Small intestine (tissue), 7 donors: ENCODE measurements around the gene BEST1. TPM values are rescaled to one million over a fixed set of nuclear protein-coding genes. Genes with fewer than 3 reads are reported as not detected.

Experiments
- DNase-seq, 2 donors: peaks; one replicate each; pipeline versions ENCODE4 v3.0.0 to v3.0.0-alpha.2; 2013
- FAIRE-seq: peaks from 2 replicates; lab custom pipeline; 2012; peaks lifted over from hg19 to GRCh38; lab: Jason Lieb, UNC
- H3K27ac ChIP-seq, 3 donors: one replicate each; pipeline ENCODE4 v1.5.1; 2013; ENCODE audit warnings: low read length in 2 of 3, mild to moderate bottlenecking in 2 of 3, control low read depth in 1 of 3, inconsistent platforms in 1 of 3, low read depth in 1 of 3, moderate library complexity in 1 of 3
- H3K27me3 ChIP-seq, 3 donors: one replicate each; pipeline ENCODE4 v1.6.1; 2013; ENCODE audit warnings: low read length in 3 of 3, inconsistent platforms in 1 of 3; ENCODE audit not compliant: control insufficient read depth in 3 of 3, insufficient read depth in 3 of 3
- H3K36me3 ChIP-seq, 3 donors: one replicate each; pipeline ENCODE4 v1.6.1; 2013; ENCODE audit warnings: low read length in 3 of 3, inconsistent platforms in 1 of 3, low read depth in 1 of 3, mild to moderate bottlenecking in 1 of 3, moderate library complexity in 1 of 3; ENCODE audit not compliant: control insufficient read depth in 3 of 3, insufficient read depth in 2 of 3
- H3K4me1 ChIP-seq, 3 donors: one replicate each; pipeline ENCODE4 v1.6.1; 2013; ENCODE audit warnings: low read length in 2 of 3, inconsistent platforms in 1 of 3, low read depth in 1 of 3, mild to moderate bottlenecking in 1 of 3, moderate library complexity in 1 of 3; ENCODE audit not compliant: control insufficient read depth in 3 of 3, insufficient read depth in 2 of 3
- H3K4me3 ChIP-seq, 3 donors: one replicate each; pipeline ENCODE4 v1.5.1; 2013; ENCODE audit warnings: low read length in 3 of 3, control low read depth in 1 of 3, inconsistent platforms in 1 of 3, low read depth in 1 of 3, mild to moderate bottlenecking in 1 of 3, moderate library complexity in 1 of 3
- H3K9me3 ChIP-seq, 2 donors: one replicate each; pipeline ENCODE4 v1.6.1; 2013; ENCODE audit warnings: low read depth in 1 of 2, low read length in 1 of 2; ENCODE audit not compliant: control insufficient read depth in 2 of 2, insufficient read depth in 1 of 2
- WGBS, 3 donors: extraction: QIAGEN DNeasy Blood & Tissue Kit; methylation state at CpG; one replicate each; pipeline ENCODE4 v1.1.7; 2013; 5-methylcytosine and 5-hydroxymethylcytosine counted together
- polyA plus RNA-seq, 4 donors: library from polyadenylated mRNA; stranded (reverse) in 3 of 4; unstranded in 1 of 4; fragments of 200-250 nt in 3 of 4; fragments of 120-200 nt in 1 of 4; gene quantifications; one replicate each; pipeline versions ENCODE4 v1.2.1 to v1.2.3, GENCODE V29; 2013
- donor health status: healthy with polysubstance abuse.
- donor health status: control.
- donor health status: control.
- donor health status: Bipolar disorder and iron deficiency.
- donor health status: healthy.

The BEST1 gene
- polyA plus RNA-seq, 4 donors = 2.7 to 4.7 (median 3.9) TPM

- Histone ChIP-seq H3K4me1 (peaks cover 0 to 30% (median 2%) of the 10 kb centered on the region in 3 donors), H3K27me3 (peaks cover 0 to 7% (median 0%) of the 10 kb centered on the region in 3 donors), H3K36me3 (peaks cover 0 to 31% (median 0%) of the 10 kb centered on the region in 3 donors), H3K27ac (peak overlapping the region in 2 of 3 donors; percentile 35 to 77), H3K4me3 (peak overlapping the region in 2 of 3 donors; percentile 26 to 36), H3K9me3 (no peaks in the 10 kb centered on the region)
- DNase-seq = peak in 1 of 2 donors; percentile 61
- 12 to 21% (median 18%) methylated on average over 20 to 21 of the region's 21 CpGs for WGBS, 3 donors
- FAIRE-seq = no peak
These were observed 4.8 kb downstream of the BEST1 start for GRCh38 chr11:61954851-61955421.

- Histone ChIP-seq H3K36me3 (peaks cover 0 to 33% (median 0%) of the 10 kb centered on the region in 3 donors), H3K9me3 (no peaks in the 10 kb centered on the region), H3K4me3 (peak overlapping the region in 2 of 3 donors; percentile 26 to 36), H3K27ac (peak overlapping the region in 1 of 3 donors; percentile 77), H3K27me3 (peaks cover 0 to 7% (median 0%) of the 10 kb centered on the region in 3 donors), H3K4me1 (peaks cover 1 to 36% (median 2%) of the 10 kb centered on the region in 3 donors)
- DNase-seq (peak in 1 of 2 donors; percentile 62), FAIRE-seq (no peak)
- 5 to 12% (median 6%) methylated on average over 50 to 56 of the region's 56 CpGs for WGBS, 3 donors
These were observed 5.4 kb downstream of the BEST1 start for GRCh38 chr11:61955422-61956135.

DNA sequence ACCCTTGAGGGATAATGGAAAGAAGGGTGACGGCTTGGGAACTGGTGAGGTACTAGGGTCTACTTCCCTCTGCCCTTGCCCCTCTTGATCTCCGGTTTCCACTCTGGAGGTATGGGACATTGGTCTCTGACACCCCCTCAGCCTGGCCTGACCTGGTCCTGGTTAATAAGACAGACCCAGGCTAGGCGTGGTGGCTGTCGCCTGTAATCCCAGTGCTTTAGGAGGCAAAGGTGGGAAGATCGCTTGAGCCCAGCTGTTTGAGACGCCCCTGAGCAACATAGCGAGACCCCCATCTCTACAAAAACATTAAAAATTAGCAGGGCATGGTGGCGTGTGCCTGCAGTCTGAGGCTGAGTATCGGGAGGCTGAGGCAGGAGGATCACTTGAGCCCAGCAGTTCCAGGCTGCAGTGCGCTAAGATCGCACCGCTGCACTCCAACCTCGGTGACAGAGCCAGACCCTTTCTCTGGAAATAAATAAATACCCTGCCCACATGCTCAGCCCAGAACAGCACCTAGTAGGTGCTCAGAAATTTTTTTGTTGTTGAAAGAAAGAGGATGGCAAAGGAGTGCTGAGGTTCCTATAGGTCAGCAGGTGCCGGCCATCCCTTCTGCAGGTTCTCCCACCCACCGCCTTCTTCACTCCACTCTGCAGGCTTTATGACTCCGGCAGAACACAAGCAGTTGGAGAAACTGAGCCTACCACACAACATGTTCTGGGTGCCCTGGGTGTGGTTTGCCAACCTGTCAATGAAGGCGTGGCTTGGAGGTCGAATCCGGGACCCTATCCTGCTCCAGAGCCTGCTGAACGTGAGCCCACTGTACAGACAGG, 6.3 kb downstream of the BEST1 start:
- peaks cover 2 to 43% (median 3%) of the 10 kb centered on the region in 3 donors for H3K4me1 ChIP-seq
- peaks cover 0 to 37% (median 0%) of the 10 kb centered on the region in 3 donors for H3K36me3 ChIP-seq
- H3K4me3 ChIP-seq = no peak overlapping the region
- FAIRE-seq (no peak), DNase-seq (no peak)
- H3K27me3 ChIP-seq = peaks cover 0 to 7% (median 0%) of the 10 kb centered on the region in 3 donors
- 87 to 91% (median 88%) methylated on average over 20 of the region's 20 CpGs for WGBS, 3 donors
- no peaks in the 10 kb centered on the region for H3K9me3 ChIP-seq
- peak overlapping the region in 1 of 3 donors; percentile 8 for H3K27ac ChIP-seq

DNA sequence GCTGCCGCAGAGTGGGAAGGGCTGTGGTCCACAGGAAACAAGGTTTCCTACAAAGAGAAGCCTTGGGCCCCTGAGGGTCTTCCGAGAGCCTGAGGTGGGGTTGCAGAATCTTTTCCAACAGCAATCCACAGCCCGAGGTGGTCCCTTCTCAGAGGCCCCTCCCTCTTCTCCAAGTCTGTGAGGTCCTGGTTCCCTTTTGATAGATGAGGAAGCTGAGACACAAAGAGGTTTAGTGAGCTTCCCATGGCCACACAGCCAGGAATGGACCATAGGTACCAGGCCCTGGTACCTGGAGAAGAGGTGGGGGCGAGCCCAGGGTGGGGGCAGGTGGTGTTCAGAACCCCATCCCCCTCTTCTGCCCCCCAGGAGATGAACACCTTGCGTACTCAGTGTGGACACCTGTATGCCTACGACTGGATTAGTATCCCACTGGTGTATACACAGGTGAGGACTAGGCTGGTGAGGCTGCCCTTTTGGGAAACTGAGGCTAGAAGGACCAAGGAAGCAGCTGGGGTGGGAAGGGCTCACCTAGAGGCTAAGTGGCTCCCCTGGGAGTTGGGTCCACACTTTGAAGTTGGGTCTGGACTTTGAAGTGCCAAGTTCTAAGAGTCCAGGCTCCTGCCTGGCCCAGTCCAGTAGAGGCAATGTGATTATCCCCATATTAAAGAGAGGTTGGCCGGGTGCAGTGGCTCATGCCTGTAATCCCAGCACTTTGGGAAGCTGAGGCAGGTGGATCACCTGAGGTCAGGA, 7.0 kb downstream of the BEST1 start:
- peaks cover 0 to 7% (median 0%) of the 10 kb centered on the region in 3 donors for H3K27me3 ChIP-seq
- 88 to 93% (median 90%) methylated on average over 7 of the region's 7 CpGs for WGBS, 3 donors
- H3K36me3 ChIP-seq = peaks cover 0 to 43% (median 0%) of the 10 kb centered on the region in 3 donors
- no peak overlapping the region for H3K27ac ChIP-seq
- DNase-seq = no peak
- no peak overlapping the region for H3K4me3 ChIP-seq
- H3K4me1 ChIP-seq = peaks cover 2 to 51% (median 3%) of the 10 kb centered on the region in 3 donors
- H3K9me3 ChIP-seq = no peaks in the 10 kb centered on the region
- FAIRE-seq = no peak

- peaks cover 0 to 7% (median 0%) of the 10 kb centered on the region in 3 donors for H3K27me3 ChIP-seq
- H3K27ac ChIP-seq = no peak overlapping the region
- 61 to 69% (median 63%) methylated on average over 3 of the region's 3 CpGs for WGBS, 3 donors
- peaks cover 0 to 56% (median 0%) of the 10 kb centered on the region in 3 donors for H3K36me3 ChIP-seq
- no peak overlapping the region for H3K4me3 ChIP-seq
- no peak for DNase-seq
- FAIRE-seq = no peak
- H3K9me3 ChIP-seq = no peaks in the 10 kb centered on the region
- peaks cover 2 to 65% (median 3%) of the 10 kb centered on the region in 3 donors for H3K4me1 ChIP-seq
These were observed 8.4 kb downstream of the BEST1 start for GRCh38 chr11:61958590-61958989.

- DNase-seq (peak; percentile 42 to 84), FAIRE-seq (no peak)
- Histone ChIP-seq H3K4me1 (peaks cover 2 to 70% (median 3%) of the 10 kb centered on the region in 3 donors), H3K27me3 (peaks cover 0 to 5% (median 0%) of the 10 kb centered on the region in 3 donors), H3K27ac (peak overlapping the region in 2 of 3 donors; percentile 62 to 67), H3K4me3 (no peak overlapping the region), H3K36me3 (peaks cover 0 to 61% (median 0%) of the 10 kb centered on the region in 3 donors), H3K9me3 (no peaks in the 10 kb centered on the region)
- WGBS, 3 donors = 9 to 45% (median 29%) methylated on average over 2 of the region's 2 CpGs
These were observed 9.0 kb downstream of the BEST1 start for GRCh38 chr11:61959114-61959513.

GRCh38 chr11:61959678-61960077, 9.5 kb downstream of the BEST1 start:
- FAIRE-seq (no peak), DNase-seq (no peak)
- Histone ChIP-seq H3K4me3 (no peak overlapping the region), H3K9me3 (no peaks in the 10 kb centered on the region), H3K27me3 (no peaks in the 10 kb centered on the region), H3K4me1 (peaks cover 2 to 72% (median 3%) of the 10 kb centered on the region in 3 donors), H3K36me3 (peaks cover 0 to 64% (median 0%) of the 10 kb centered on the region in 3 donors), H3K27ac (peak overlapping the region in 2 of 3 donors; percentile 62 to 67)
- WGBS, 3 donors = 83 to 90% (median 87%) methylated on average over 6 of the region's 6 CpGs
